GM19438 (cell line): Measurements from ENCODE around the gene DACT2.

Experiments
- ATAC-seq: cut with Tn5 transposase; IDR thresholded peaks from one replicate; pipeline ENCODE4 v1.9.1; 2021; ENCODE audit warnings: low read depth; ENCODE audit not compliant: unreplicated experiment

Gene DACT2

DNA sequence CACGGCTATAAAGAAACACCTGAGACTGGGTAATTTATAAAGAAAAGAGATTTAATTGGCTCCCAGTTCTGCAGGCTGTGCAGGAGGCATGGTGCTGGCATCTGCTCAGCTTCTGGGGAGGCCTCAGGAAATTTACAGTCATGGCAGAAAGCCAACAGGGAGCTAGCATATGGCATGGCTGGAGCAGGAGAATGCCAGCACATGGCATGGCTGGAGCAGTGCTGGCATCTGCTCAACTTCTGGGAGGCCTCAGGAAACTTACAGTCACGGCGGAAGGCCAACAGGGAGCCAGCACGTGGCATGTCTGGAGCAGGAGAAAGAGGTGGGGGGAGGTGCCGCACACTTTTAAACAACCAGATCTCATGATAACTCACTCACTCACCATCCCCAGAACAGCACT lies 32.5 kb upstream of the DACT2 start:
- no peak for ATAC-seq

DNA sequence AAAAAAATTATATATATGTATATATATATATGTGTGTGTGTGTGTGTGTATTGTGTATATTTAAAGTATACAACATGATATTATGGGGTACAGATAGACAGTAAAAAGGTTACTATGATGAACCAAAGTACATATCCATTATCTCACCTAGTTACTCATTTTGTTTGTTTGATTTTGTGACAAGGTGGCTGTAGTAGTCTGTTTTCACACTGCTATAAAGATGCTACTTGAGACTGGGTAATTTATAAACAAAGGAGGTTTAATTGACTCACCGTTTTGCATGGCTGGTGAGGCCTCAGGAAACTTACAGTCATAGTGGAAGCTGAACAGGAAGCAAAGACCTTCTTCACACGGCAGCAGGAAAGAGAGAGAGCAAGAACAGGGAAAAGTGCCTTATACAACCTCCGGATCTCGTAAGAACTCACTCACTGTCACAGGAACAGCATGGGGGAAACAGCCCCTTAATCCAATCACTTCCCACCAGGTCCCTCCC lies 30.2 kb upstream of the DACT2 start:
- ATAC-seq: no peak

- ATAC-seq: no peak
Measured at GRCh38 chr6:168348186-168348585, 28.6 kb upstream of the DACT2 start.

GRCh38 chr6:168347615-168348014 lies 28.0 kb upstream of the DACT2 start:
- no peak for ATAC-seq

- ATAC-seq: no peak
Measured at GRCh38 chr6:168347053-168347452, 27.5 kb upstream of the DACT2 start.

DNA sequence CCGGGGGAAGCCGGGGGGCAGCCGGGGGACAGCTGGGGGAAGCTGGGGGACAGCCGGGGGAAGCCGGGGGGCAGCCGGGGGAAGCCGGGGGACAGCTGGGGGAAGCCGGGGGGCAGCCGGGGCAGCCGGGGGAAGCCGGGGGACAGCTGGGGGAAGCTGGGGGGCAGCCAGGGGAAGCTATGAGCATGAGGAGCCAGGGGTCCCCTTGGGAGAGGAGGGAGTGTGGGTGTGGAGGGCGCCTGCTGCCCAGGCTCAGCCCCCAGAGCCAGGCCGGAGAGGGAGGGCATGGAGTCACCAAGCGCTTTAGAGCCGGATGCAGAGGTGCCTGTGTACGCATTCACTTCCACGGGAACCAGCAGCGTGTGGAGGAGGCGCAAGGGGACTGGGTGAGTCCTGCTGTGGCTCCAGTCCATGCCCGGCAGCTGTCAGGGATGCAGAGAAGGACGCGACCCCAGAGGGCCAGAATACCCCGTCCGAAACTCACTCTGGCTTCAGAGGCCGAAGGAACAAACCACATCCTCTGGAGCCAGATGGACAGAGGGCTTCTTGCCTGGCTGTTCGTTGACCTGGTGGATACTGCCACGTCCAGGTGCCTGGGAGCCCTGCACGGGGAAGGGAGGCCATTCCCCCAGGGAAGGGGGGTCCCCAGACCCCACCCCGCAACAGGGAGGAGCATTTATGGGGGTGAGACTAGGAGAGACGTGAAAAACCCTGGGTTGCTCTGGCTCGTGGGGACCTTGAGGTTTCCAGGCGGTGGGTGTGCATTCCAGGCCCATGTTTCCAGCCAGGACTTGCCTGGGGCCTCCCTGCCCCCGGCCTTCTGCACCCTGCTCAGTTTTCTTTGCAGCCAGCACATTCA lies 26.5 kb upstream of the DACT2 start:
- ATAC-seq: no peak

DNA sequence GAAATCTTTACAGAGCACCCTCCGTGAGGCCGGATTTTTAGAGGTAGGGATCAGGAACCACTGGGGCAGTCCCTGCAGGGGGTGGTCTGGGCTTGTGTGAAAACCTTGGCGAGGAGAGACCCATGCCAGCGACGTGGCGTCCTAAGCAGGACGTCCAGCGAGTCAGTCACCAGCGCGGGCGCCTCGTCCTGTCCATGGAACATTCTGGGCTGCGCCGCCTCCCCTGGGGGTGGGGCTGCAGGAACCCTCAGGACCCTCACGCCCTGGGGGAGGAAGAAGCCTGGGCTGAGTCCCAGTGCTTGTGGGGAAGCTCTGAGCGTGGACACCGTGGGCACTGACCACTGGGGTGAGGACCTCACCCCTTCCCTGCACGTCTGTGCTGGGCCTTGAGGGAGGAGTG lies 25.7 kb upstream of the DACT2 start:
- ATAC-seq: no peak

DNA sequence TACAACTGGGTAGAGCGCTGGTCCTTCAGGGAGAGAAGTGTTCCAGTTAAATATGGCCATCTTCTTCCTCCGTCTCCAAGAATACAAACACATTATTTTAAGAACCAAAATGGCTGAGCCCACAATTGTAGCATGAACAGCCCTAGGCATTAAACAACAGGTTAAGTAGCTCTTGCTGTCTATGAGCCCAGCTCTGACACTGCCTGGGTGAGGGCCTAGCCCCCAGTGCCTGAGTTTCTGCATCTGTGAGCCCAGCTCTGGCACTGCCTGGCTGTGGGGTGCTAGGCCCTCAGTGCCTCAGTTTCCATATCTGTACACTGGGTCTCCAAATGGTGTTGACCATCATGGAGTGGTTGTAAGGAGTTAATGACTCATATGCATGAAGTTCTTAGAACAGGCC lies 24.8 kb upstream of the DACT2 start:
- ATAC-seq: no peak

DNA sequence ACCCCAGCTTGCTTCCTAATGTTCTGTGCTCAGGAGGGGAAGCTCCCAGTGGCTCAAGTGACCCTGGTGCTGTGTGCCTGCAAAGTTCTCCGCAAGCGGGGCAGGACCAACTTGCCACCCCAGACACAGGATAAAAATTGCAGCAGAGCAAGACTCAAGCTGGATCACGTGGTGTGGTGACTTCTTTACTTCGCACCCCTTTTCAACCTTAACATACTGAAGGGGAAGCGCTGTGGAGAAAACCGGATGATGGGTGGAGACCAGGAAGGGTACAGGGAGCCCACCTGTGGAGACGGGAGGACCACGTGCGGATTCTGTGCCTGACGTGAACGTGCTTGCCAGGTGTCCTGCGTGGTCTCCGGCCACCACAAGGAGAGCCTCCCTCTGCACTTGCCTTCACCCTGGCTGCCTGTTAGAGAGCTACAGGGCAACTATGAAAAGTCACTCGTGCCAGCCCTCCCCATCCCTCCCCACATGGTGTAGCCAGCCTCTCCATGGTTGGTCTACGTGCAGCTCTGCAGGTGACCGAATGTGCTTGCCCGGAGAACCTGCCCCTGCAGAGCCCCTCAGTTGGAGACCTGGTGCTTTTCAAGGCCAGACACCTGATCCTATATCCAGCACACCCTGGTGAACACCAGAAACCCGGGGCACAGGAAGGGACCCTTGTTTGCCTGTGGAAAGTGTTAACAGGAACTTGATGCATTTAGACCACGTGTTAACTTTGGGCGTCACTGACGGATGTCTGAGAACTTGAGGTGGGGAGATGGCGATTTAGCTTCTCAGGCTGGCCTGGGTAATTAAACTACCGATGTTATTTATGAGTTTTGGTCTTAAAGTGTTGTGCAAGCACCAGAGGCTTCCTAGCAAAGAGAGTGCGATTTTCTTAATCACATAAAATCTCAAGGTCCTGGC lies 23.9 kb upstream of the DACT2 start:
- ATAC-seq: no peak

- no peak for ATAC-seq
Measured at GRCh38 chr6:168342636-168343035, 23.1 kb upstream of the DACT2 start.

DNA sequence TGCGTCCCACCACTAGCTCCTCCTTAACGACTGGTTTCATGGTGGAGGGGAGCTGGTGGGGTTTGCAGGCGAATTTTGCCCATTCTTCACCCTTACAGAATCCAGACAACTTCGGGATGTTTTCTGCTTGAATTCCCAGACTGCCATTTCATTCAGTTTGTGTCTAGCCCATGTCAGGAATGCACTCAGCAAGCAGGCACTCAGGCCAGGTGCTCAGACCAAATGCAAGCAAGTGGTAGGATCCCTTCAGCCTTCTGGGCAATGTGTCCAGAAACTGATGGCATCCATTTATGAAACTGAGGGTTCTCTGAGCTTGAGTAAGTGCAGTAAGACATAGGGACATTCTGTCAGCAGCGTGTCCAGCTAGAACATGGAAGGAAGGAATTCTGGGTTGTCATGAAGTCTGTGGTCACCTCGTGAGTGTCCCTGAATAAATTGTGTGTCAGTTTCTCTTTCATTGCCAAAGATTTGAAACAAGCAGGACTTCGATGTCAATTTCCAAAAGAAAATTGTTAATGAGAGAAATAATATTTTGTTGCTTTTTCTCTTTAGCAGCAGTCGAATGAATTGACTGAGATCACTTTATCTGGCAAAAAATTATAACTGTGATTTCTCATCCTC lies 21.8 kb upstream of the DACT2 start:
- no peak for ATAC-seq

DNA sequence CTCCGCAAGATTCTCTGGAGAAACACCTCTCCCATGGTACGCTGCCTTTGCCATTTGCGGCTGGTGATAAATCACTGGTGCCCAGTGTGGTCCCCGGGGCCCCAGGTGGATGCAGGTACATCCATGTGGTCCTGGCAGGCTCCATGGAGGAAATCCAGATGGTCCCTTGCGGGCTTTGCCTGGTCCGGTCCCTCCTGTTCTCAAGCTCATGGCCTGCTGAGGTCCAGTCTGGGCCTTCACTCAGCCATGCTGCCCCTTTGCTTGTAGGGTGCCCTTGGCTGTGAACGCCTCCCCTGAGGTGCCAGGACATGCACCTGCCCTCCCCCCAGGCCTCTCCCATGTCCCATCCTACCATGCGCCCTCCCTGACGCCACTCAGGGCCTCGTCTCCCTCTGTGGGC lies 21.2 kb upstream of the DACT2 start:
- ATAC-seq: no peak

DNA sequence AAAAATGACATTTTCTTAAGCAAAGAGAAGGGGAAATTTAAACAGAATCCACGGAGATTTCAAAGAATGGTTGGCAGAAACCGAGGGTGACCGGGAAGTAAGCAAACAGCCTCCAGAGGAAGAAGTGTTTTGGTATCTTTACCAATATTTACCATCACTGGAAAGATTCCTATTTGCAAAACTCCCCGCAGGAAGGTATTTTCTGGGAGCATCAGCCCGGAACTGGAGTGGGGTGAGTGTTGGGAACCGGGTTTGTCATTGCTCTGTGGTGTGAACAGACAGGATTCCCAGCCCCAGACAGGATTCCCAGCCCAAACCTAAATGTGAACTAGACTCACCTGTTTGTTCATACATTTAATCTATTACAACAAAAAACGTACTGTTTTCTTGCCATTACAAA lies 19.2 kb upstream of the DACT2 start:
- no peak for ATAC-seq

DNA sequence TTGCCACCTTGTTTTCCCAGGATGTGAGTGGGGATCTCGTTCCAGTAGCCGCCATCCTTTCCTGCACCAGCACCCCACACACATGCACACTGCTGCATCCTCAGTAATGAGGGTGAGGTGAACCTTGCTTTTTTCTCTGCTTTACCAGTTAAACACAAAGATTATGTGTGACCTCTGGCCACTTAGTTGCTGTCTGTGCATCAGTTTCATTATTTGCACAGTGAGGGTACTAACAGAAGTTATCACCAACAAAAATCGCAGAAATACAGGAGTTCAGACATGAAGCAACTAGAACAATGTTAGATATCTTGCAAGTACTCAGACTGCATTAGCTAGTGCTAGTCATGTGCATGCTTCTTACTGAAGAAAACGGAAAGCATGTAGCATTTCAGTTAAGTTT lies 17.4 kb upstream of the DACT2 start:
- no peak for ATAC-seq

DNA sequence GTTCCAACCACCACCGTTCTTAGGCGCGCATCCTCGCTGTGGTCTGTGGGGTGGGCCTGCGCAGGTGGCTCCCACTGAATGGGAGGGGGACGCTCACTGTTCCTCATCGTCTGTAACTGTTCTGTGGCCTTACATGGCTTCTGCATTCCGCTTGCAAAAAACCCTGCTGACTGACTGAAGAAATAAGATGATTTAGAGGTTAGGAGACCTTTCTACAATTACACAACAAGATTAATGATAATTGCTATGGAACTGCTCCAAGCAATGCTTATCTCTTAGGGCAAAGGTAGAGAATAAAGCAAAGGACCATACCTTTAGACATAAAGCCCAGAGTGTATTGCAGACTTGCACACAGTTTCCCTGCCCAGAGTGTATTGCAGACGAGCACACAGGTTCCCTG lies 14.4 kb upstream of the DACT2 start:
- no peak for ATAC-seq

DNA sequence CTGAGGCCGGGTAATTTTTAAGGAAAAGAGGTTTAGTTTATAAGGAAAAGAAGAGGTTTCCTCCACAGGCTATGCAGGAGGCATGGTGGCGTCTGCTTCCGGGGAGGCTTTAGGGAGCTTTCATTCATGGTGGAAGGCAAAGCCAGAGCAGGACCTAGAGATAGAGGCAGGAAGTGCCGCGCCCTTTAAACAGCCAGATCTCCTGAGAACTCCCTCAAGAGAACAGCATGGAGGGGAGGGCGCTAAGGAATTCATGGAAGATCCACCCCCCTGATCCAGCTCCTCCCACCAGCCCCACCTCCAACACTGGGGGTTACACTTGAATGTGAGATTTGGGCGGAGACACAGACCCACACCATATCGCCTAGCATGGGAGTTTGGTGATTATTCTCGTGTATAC lies 13.9 kb upstream of the DACT2 start:
- no peak for ATAC-seq

DNA sequence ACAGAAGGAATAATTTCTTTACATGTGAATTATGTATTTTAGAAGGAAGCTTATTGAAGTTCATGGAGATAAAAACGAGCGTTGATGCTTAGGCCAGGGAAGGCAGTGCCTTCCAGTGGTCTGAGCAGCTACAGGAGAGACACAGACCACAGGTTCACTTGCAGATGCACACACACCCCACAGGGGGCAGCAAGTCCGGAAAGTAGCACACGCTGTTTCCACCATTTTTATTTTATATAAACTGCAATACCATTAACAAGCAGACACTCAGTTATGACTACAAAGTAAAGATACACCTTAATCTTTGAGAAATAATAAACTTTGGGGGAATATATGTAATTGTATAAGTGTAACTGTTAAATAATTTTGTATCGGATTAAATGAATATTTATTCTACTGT lies 13.5 kb upstream of the DACT2 start:
- ATAC-seq: no peak

DNA sequence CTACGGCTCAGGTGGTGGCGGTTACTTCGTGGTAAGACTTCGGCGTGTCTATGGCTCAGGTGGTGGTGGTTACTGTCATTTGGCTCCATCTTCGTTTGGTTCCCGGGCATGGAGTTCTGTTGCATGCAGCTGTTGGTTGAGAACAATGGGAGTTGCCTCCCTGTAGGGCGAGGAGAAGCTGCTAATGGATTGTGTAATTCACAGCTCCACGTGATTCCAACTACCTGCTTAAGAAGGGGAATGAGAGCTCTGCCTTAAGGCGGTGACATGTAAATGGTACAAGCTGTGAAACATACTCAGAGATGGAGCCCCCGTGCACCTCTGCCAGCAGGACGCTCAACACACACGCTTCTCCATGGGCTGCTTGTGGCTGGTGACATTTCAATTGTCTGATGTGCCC lies 12.4 kb upstream of the DACT2 start:
- no peak for ATAC-seq

DNA sequence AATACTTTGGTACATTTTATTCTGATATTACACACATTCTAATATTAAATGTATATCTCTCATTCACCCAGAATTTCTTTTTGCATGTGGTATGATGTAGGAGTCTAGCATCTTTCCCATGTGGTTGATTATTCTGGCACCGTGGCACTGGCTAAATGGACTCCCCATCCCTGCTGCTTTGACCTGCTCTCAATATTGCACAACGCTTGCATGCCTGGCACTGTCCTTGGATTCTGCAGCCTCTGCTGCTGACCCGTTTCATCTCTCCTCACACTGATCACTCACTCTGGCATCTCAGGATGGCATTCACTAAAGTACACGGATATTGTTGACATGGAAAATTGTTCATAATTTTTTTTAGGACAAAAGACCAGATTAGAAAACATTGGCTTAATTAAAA lies 11.5 kb upstream of the DACT2 start:
- ATAC-seq: no peak

GRCh38 chr6:168330403-168330802 lies 10.8 kb upstream of the DACT2 start:
- ATAC-seq: no peak

- ATAC-seq: no peak
Measured at GRCh38 chr6:168328086-168328485, 8.5 kb upstream of the DACT2 start.
